Natural killer cell (primary cell): ENCODE results near the gene INPP5A. TPM values are rescaled to one million over a fixed set of nuclear protein-coding genes. Genes with fewer than 3 reads are reported as not detected.
A peak's percentile ranks its signal among the peaks of the same experiment; 100 is the strongest.

ENCODE experiments used
- ATAC-seq, 3 donors: fragments of 150-1000 bp in 2 of 3; fragments of 200-7000 bp in 1 of 3; cut with Tn5 transposase; 1 replicate in 1 of 3; 2 replicates in 2 of 3; pipeline ENCODE4 v1.10.0; 2021; ENCODE audit warnings: mild to moderate bottlenecking in 2 of 3, moderate library complexity in 2 of 3
- DNase-seq, 2 donors: peaks; one replicate each; pipeline versions ENCODE4 v3.0.0 to v3.0.0-alpha.2; 2013 to 2021; ENCODE audit warnings: mixed read lengths in 1 of 2
- H3K27ac ChIP-seq: one replicate; pipeline ENCODE4 v1.5.1; 2013; ENCODE audit warnings: mild to moderate bottlenecking, low read length
- H3K27me3 ChIP-seq: one replicate; pipeline ENCODE4 v1.6.1; 2013; ENCODE audit warnings: low read length; ENCODE audit not compliant: control insufficient read depth, insufficient read depth
- H3K36me3 ChIP-seq: one replicate; pipeline ENCODE4 v1.6.1; 2013; ENCODE audit warnings: low read length; ENCODE audit not compliant: control insufficient read depth, insufficient read depth
- H3K4me1 ChIP-seq: one replicate; pipeline ENCODE4 v1.6.1; 2013; ENCODE audit warnings: low read length; ENCODE audit not compliant: control insufficient read depth, insufficient read depth
- H3K4me3 ChIP-seq: one replicate; pipeline ENCODE4 v1.5.1; 2013; ENCODE audit warnings: low read length
- H3K9me3 ChIP-seq: one replicate; pipeline ENCODE4 v1.6.1; 2013; ENCODE audit warnings: low read length; ENCODE audit not compliant: control insufficient read depth, insufficient read depth
- H3K27ac Mint-ChIP-seq, 2 donors: one replicate each; pipeline ENCODE4 v1.8.0; 2022; ENCODE audit warnings: mild to moderate bottlenecking in 2 of 2, mixed read lengths in 2 of 2, moderate library complexity in 1 of 2
- H3K27me3 Mint-ChIP-seq, 2 donors: one replicate each; pipeline ENCODE4 v1.8.0; 2022; ENCODE audit warnings: low read depth in 2 of 2, mixed read lengths in 2 of 2
- H3K36me3 Mint-ChIP-seq: one replicate; pipeline ENCODE4 v1.8.0; 2022; ENCODE audit warnings: mixed read lengths
- H3K4me1 Mint-ChIP-seq, 2 donors: one replicate each; pipeline ENCODE4 v1.8.0; 2022; ENCODE audit warnings: mixed read lengths in 2 of 2
- H3K4me3 Mint-ChIP-seq: one replicate; pipeline ENCODE4 v1.8.0; 2022; ENCODE audit warnings: mild to moderate bottlenecking, moderate library complexity, mixed read lengths
- H3K9me3 Mint-ChIP-seq, 2 donors: one replicate each; pipeline ENCODE4 v1.8.0; 2022; ENCODE audit warnings: mixed read lengths in 2 of 2
- whole genome bisulfite sequencing: methylation state at CpG from one replicate; pipeline ENCODE4 v1.1.7; 2013; ENCODE audit warnings: missing lambda C conversion rate; ENCODE audit not compliant: insufficient coverage; 5-methylcytosine and 5-hydroxymethylcytosine counted together
- intact Hi-C: fragments of 100-400 bp; cut with micrococcal nuclease; formaldehyde crosslinking; loops from one replicate; pipeline ENCODE4 v1.14.2; 2022
- total RNA-seq, 4 donors: library from RNA; stranded (reverse); fragments of 120-200 nt in 1 of 4; gene quantifications; one replicate each; pipeline versions ENCODE4 v1.2.3 to v1.2.4, GENCODE V29; 2013 to 2022
- TF ChIP-seq, protein P1 (sequence below): fragments of 200-600 bp; IDR thresholded peaks from one replicate; pipeline ENCODE4 v1.8.0; 2022; ENCODE audit warnings: antibody characterized with exemption

The INPP5A gene
- total RNA-seq, 3 donors from 2014 or later (not counting 1 experiment from before 2014, with no cell fraction given): 12.6 to 38.6 (median 18.6) TPM

DNA sequence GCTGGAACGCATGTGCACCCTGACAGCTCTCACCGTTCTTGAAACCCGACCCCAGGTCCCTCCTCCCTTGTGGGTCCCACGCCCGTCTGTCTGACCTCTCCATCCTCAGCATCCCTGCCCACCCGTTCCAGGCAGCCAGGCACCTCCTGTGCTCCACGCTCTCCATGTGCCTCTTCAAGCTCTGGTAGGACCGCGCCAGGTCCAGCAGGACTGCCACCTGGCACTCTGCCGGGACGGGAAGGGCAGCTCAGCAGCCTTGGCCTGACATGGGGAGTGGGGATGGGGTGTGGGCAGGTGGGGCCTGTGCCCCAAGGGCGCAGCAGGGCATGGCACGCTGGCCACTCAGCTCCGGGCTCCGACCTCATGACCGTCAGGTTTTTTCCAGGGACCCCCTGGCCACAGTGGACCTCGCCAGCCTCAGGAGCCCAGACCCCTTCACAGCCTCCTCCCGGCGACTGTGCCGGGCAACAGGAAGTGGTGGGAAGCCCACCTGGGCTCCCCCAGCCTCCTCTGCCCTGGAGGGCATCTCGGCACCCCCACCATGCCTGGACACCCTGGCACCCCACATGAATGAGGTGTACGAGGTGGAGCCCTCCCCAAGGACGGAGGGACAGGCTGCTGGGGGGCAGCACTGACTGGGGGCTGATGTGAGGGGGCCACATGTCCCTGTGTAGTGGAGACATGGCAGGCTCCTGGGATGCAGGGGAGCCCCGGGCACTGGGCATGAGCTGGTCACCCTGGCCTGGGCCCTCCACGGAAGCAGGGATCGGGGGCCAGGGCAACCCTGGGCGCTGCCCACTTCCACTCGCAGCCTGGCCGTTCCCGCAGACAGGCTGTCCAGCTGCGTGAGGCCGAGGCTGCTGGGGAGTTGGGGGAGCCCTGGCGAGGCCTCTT, 273.5 kb downstream of the INPP5A start:
- Mint-ChIP-seq H3K4me1 (no peaks in the 10 kb centered on the region), H3K36me3 (no peaks in the 10 kb centered on the region), H3K4me3 (no peak overlapping the region), H3K27ac (no peak overlapping the region), H3K27me3 (no peaks in the 10 kb centered on the region), H3K9me3 (no peaks in the 10 kb centered on the region)
- no peaks in the 10 kb centered on the region for H3K27me3 ChIP-seq
- 73% methylated on average over 33 of the region's 33 CpGs for WGBS
- H3K4me3 ChIP-seq: no peak overlapping the region
- no peaks in the 10 kb centered on the region for H3K9me3 ChIP-seq
- ATAC-seq (no peak), DNase-seq (no peak)
- no peaks in the 10 kb centered on the region for H3K36me3 ChIP-seq
- no peak overlapping the region for H3K27ac ChIP-seq
- no peaks in the 10 kb centered on the region for H3K4me1 ChIP-seq
- TF ChIP-seq, protein P1, sequence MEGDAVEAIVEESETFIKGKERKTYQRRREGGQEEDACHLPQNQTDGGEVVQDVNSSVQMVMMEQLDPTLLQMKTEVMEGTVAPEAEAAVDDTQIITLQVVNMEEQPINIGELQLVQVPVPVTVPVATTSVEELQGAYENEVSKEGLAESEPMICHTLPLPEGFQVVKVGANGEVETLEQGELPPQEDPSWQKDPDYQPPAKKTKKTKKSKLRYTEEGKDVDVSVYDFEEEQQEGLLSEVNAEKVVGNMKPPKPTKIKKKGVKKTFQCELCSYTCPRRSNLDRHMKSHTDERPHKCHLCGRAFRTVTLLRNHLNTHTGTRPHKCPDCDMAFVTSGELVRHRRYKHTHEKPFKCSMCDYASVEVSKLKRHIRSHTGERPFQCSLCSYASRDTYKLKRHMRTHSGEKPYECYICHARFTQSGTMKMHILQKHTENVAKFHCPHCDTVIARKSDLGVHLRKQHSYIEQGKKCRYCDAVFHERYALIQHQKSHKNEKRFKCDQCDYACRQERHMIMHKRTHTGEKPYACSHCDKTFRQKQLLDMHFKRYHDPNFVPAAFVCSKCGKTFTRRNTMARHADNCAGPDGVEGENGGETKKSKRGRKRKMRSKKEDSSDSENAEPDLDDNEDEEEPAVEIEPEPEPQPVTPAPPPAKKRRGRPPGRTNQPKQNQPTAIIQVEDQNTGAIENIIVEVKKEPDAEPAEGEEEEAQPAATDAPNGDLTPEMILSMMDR: no peak
- intact Hi-C loops: no loop called here

DNA sequence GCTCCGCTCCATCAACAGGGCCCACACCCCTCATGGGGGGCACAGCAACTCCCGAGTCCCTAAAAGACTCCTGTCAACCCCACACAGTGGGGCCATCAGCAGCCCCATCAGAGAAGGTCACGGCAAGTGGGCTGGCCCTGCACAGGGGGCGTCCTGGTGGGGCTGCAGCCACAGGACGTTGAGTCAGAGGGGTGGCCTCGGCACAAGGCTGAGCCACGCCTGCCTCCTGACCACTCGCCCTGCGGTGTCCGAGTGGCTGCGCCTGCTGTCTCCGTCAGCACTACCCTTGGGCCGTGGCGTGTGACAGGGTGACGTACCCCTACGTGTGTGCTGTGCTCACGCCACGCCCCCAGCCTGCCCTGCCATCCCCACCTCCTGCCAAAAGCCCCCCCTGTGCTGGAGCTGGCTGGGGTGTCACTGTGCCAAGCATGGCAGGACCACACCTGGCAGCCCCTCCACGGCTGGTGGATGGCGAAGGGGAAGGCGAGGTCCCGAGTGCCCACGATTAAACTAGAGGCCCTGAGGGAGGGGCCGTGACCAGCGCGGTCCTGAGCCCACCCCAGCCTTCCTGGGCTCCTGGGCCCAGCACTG, 274.4 kb downstream of the INPP5A start:
- TF ChIP-seq, protein P1: no peak
- WGBS: 88% methylated on average over 26 of the region's 26 CpGs
- H3K27me3 Mint-ChIP-seq: peaks cover 5 to 6% of the 10 kb centered on the region in 2 donors
- DNase-seq (no peak), ATAC-seq (peak in 1 of 3 donors; percentile 6)
- no peaks in the 10 kb centered on the region for H3K36me3 ChIP-seq
- H3K4me1 Mint-ChIP-seq: no peaks in the 10 kb centered on the region
- no peak overlapping the region for H3K4me3 Mint-ChIP-seq
- H3K9me3 ChIP-seq: no peaks in the 10 kb centered on the region
- H3K27ac ChIP-seq: no peak overlapping the region
- no peak overlapping the region for H3K4me3 ChIP-seq
- H3K9me3 Mint-ChIP-seq: no peaks in the 10 kb centered on the region
- H3K4me1 ChIP-seq: no peaks in the 10 kb centered on the region
- H3K27me3 ChIP-seq: no peaks in the 10 kb centered on the region
- no peak overlapping the region for H3K27ac Mint-ChIP-seq
- no peaks in the 10 kb centered on the region for H3K36me3 Mint-ChIP-seq
- intact Hi-C loops: no loop called here

DNA sequence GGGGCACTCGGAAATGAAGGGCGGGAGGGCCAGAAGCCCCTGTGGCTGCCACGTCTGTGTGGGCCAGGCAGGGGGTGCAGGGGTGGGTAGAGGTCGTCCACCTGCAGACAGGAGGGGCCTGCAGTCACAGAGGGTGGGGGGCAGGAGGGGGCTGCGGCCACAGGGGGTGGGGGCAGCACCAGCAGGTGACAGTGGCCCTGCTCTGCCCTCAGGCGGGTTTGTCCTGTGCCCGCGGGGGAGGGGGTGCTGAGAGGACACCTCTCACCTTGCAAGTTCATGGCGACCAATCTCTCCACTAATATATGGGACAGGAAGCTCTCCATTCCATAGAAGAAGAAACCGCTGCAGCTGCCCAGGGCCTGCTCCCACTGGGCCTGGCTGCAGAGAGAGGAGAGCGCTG, 274.9 kb downstream of the INPP5A start:
- no peaks in the 10 kb centered on the region for H3K9me3 Mint-ChIP-seq
- no peaks in the 10 kb centered on the region for H3K36me3 Mint-ChIP-seq
- H3K27me3 Mint-ChIP-seq: peaks cover 10 to 11% of the 10 kb centered on the region in 2 donors
- no peak overlapping the region for H3K4me3 Mint-ChIP-seq
- Histone ChIP-seq H3K27me3 (no peaks in the 10 kb centered on the region), H3K9me3 (no peaks in the 10 kb centered on the region), H3K4me3 (no peak overlapping the region), H3K27ac (no peak overlapping the region), H3K36me3 (no peaks in the 10 kb centered on the region), H3K4me1 (no peaks in the 10 kb centered on the region)
- intact Hi-C loops: no loop called here
- no peak overlapping the region for H3K27ac Mint-ChIP-seq
- TF ChIP-seq, protein P1: no peak
- WGBS: 78% methylated on average over 11 of the region's 11 CpGs
- DNase-seq (no peak), ATAC-seq (no peak)
- H3K4me1 Mint-ChIP-seq: no peaks in the 10 kb centered on the region
